G401 (cell line): Measurements from ENCODE around the gene PER2. TPM values are rescaled to one million over a fixed set of nuclear protein-coding genes. Genes with fewer than 3 reads are reported as not detected.
"Not testable (repeated sequence)": the region's sequence is repeated elsewhere in the genome, so short reads cannot be mapped to it uniquely, and the experiment has no call there.

ENCODE experiments used
- DNase-seq: peaks from one replicate; pipeline ENCODE4 v3.0.0-alpha.2; 2015; ENCODE audit warnings: low spot score
- in situ Hi-C: cut with HindIII; loops from 2 replicates; pipeline ENCODE4 v1.10.0; 2016; ENCODE audit warnings: low sequenced_read_pairs, mixed read lengths
- total RNA-seq: library from RNA; depleted of rRNA; stranded (reverse); fragments of >200 nt; shearing (Covaris generic); gene quantifications from 2 replicates; pipeline ENCODE4 v1.2.3, GENCODE V29; 2014; rRNA removed

The PER2 gene, protein sequence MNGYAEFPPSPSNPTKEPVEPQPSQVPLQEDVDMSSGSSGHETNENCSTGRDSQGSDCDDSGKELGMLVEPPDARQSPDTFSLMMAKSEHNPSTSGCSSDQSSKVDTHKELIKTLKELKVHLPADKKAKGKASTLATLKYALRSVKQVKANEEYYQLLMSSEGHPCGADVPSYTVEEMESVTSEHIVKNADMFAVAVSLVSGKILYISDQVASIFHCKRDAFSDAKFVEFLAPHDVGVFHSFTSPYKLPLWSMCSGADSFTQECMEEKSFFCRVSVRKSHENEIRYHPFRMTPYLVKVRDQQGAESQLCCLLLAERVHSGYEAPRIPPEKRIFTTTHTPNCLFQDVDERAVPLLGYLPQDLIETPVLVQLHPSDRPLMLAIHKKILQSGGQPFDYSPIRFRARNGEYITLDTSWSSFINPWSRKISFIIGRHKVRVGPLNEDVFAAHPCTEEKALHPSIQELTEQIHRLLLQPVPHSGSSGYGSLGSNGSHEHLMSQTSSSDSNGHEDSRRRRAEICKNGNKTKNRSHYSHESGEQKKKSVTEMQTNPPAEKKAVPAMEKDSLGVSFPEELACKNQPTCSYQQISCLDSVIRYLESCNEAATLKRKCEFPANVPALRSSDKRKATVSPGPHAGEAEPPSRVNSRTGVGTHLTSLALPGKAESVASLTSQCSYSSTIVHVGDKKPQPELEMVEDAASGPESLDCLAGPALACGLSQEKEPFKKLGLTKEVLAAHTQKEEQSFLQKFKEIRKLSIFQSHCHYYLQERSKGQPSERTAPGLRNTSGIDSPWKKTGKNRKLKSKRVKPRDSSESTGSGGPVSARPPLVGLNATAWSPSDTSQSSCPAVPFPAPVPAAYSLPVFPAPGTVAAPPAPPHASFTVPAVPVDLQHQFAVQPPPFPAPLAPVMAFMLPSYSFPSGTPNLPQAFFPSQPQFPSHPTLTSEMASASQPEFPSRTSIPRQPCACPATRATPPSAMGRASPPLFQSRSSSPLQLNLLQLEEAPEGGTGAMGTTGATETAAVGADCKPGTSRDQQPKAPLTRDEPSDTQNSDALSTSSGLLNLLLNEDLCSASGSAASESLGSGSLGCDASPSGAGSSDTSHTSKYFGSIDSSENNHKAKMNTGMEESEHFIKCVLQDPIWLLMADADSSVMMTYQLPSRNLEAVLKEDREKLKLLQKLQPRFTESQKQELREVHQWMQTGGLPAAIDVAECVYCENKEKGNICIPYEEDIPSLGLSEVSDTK (N-terminal part only)
- total RNA-seq: 0.86 and 4.3 TPM in 2 replicates

DNA sequence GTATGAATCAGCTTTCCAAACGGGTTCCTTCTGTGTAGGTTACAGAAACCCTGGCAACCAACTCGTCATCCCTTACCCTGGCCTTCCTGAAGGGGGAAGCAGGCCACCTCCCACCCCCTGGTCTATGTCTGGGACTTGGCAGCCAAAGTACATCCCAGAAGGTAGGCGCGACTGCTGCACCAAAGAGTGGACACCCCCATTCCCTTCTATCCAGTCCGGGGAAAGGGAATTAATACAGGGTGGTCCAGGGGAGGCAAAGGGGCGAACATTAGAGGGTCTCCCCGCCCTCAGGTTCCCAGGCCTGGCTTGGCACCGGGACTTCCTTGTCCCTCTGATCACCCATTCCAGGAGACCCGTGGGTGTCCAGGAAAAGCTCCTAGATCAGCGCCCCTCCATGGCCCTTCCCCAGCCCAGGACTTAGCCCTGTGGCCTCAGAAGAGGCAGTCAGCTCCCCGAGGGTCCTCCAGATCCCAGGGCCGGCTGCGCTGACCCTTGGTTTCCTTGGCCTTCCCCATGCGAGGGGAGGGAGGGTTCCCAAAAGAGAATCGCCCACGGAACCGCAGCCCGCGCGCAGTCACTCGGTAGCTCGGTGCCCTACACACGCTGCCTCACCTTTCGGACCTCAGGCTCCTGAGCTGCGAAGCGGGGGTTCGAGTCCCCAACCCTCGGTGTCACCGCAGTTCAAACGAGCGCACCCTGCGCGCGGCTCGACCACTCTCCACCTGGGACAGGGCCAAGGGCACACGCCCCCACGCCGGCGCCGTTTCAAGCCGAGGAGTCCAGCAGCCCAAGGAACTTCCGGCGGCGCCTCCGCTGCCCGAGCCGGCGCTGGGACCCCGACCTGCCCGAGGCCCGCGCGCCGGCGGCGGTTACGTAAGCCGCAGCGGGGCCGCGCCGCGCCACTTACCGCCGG lies at the start of gene PER2:
TSS of gene PER2 (minus strand) at position 874 of the 913 bp plus-strand sequence. CDS start 10,674 bp downstream, outside the sequence.
- in situ Hi-C loops: no loop called here
- DNase-seq: peak; percentile 65

DNA sequence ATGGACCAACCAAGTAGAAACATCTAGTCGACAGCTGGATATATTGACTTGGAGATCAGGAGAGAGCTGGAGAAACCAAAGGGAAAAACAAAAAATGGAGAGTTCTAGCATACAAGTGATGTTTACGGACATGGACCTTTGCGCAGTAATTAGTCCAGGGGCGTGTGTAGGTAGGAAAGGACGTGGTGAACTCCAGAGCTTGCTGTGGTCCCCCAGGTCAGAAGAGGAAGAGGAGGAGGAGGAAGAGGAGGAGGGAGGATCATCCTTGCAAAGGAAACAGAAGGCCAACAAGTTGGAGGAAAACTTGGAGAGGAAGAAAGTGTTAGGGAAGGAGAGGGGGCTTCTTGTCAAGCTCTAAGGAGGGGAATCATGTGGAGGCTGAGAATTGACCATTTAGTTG lies 49.4 kb upstream of the PER2 start:
- in situ Hi-C loops: no loop called here
- DNase-seq: no peak

DNA sequence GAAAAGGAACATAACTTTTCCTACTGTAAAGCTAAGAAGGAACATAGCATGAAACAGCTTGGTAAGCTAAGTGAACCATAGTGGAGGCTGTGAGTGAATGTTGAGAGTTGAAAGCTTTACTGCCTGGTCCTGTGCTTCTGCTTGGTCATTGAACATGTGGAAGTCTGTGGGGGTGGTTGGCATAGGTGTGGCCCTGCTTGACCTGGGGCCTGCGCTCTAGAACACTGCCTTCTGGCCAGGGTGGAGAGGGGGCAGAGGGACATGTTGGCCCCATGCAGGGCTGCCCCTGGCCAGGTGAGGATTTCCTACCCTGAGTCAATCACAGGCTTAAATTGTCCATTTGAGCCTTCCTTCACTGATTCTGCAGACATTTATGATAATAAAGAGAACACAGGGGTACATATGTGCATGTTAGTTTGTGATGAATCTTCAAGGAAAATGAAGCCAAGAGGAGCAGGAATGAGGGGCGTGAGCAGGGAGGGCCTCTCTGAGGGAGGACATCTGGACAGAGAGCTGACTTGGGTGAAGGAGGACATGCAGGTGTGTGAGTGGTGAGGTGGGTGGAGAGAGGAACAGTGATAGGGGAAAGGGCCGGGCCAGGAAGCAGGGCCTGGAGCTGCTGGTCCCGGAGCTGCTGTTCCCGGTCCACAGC lies 48.5 kb upstream of the PER2 start:
- DNase-seq: no peak
- in situ Hi-C loops: no loop called here

DNA sequence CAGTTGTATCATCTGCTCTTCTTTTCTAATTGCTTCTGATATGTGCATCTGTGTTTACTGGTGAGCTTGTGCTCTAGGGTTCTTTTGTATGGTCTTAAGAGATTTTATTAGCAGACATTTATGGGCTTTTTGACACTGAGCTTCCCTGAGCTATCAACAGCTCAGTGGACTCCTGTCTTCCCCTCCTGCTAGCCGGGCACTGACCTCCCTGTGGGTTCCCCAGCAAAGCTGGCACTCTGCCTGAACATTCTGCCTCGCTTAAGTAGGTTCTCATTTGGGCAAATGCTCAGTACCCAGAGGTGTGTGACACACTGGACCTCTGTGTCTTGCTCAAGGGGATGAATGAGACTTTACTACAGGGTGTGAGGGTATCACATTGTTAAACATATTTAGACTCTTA lies 47.7 kb upstream of the PER2 start:
- in situ Hi-C loops: no loop called here
- DNase-seq: peak; percentile 33

DNA sequence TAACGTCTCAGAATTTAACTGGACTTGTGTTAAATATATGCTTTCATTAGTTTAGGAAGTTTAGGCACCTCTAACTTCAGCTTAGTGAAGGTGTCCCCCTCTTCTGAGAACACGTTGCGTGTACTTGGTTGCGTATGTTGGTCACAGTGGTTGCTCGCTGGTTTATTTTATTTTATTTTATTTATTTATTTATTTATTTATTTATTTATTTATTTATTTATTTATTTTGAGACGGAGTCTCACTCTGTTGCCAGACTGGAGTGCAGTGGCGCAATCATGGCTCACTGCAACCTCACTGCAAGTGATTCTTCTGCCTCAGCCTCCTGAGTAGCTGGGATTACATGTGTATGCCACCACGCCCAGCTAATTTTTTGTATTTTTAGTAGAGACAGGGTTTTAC lies 47.2 kb upstream of the PER2 start:
- in situ Hi-C loops, DNase-seq: not testable (repeated sequence)

DNA sequence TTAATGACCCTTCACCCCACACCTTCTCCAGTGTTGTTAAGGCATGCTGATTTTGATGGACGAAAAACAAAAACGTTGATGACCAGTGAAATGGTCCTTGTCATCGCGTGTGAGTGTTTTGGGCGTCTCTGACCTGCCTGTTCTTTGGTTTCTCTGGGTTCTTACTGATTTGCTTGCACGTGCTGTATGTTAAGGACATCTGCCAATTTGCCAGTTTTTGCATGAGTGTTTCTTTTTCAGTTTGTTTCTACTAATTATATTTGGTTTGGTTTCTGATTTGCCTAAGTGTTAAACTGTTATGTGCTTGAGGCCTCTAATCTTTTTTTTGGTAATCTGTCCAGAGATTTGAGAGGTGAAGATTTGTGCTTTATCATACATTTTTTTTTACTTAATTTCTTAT lies 46.5 kb upstream of the PER2 start:
- in situ Hi-C loops: no loop called here
- no peak for DNase-seq

DNA sequence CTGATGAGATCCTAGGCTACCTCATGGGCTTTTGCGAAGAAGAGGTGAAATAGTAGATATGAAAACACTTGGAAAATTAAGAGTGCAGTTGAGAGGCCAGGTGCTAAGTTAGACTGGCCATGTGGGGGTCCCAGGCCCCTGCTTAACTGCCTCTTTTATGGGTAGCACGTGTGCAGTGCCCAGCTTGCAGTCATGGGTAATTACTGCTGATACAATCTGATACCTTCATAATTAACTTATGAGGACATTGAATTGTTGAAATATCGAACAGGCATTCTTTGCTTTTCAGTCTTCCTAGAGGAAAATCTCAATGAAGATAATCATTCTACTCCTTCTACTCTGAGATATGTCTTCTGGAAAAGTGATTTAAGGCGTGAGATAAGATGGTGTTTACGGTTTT lies 43.5 kb upstream of the PER2 start:
- in situ Hi-C loops: no loop called here
- DNase-seq: no peak

DNA sequence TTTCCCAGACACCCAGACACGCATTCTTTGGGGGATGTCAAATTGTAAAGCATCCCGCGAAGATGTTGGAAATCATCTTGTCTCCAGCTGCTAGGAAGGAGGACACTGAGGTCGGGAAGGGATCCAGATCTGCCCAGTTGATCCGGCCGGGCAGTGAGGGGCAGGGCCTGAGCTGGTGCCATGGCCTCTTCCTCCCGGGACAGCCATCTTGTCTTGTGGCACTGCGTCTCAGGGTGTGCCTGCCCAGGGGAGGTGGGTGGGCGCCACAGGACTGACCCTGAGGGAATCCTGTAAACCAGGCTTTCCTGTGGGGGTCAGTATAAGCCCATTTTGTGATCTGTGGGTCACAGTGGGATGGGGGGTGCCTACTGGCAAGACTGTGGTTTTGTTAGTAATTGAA lies 42.0 kb upstream of the PER2 start:
- no peak for DNase-seq

DNA sequence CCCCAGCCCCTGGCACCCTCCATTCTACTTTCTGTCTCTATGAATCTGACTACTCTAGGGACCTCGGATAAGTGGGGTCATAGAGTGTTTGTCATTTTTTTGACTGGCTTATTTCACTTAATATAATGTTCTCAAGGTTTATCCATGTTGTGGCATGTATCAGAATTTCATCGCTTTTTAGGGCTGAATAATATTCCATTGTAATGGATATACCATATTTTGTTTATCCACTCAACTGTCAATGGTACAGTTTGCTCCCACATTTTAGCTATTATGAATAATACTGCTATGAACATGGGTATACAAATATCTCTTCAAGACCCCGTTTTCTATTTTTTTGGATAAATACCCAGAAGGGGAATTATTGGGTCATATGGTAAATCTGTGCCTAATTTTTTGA lies 39.3 kb upstream of the PER2 start:
- in situ Hi-C loops: no loop called here

More for the DNA sequence above, 42.0 kb upstream of the PER2 start:
- in situ Hi-C loops: no loop called here

DNA sequence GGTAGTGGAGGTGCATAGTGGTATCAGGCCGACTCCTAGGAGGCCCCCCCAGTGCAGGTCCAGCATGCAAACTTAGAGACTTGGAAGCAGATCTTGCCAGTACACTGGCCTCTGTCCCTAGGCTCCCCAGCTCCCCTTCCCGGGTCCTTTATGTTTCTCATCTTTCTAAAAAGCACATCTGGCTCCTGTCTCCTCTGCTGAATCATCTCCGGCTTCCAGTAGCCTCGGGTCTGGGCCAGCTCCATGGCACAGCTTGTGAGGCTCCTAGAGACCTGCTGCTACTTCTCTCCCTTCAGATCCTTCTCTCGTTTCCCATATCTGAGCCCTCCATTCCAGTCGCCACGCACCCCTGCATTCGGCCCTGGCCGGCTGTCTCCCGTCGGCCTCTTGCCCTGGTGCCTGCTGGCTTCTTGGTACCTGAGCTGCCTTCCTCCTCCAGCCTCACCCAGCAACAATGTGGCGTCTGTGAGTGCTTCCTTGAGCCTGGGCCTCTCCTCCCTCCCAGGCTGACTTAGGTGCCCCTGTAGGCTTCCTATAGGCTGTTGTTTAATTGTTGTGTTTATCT lies 38.5 kb upstream of the PER2 start:
- DNase-seq: no peak
- in situ Hi-C loops: no loop called here

More for the DNA sequence above, 39.3 kb upstream of the PER2 start:
- DNase-seq: no peak

DNA sequence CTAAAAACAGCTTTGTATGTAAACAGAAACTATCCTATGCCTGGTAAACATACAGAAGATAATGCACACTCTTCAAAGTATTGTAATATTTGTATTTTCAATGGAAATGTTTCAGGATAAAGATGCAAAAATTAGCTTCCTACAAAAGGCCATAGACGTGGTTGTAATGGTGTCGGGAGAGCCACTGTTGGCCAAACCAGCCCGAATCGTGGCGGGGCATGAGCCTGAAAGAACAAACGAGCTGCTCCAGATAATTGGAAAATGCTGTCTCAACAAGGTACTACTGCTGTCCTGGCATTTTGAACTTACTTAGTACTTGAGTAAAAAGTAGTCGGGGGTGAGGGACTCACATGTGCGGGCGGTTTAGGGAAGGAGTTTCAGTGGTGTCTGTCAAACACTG lies 37.3 kb upstream of the PER2 start:
- in situ Hi-C loops: no loop called here

DNA sequence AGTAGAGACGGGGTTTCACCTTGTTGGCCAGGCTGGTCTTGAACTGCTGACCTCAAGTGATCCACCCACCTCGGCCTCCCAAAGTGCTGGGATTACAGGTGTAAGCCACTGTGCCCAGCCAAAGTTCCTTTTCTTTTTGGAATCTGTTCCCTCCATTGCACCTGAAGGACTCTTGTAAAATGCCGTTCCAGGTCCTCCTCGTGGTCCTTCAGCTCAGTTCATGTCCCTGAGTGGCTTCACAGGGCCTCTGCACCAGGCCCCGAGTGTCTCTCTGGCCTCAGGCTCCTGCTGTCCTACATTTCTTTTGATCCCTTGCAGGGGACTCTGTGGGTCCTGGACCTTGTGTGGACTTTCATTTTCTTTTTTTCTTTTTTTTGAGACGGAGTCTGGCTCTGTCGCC lies 35.8 kb upstream of the PER2 start:
- DNase-seq, in situ Hi-C loops: not testable (repeated sequence)

More for the DNA sequence above, 37.3 kb upstream of the PER2 start:
- DNase-seq: no peak

DNA sequence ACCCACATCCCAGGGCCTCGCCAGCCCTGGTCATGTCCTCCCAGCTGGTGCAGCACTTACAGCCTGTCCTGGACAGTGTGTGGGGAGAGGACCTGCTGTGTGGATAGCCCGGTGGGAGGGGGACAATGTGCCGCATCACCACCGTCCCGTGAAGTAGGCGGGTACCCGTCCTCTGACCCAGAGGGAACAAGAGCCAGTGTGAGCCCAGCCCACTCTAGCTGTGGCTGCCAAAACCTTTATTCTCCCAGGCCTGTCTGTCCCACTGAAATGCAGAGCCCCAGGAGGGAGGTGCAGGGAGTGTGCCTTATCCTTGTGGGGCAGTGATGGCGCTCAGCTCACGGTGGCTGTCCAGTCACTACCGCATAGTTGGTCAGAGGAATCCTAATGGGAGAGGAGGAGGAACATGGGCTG lies 33.6 kb upstream of the PER2 start:
- in situ Hi-C loops: no loop called here
- DNase-seq: no peak

DNA sequence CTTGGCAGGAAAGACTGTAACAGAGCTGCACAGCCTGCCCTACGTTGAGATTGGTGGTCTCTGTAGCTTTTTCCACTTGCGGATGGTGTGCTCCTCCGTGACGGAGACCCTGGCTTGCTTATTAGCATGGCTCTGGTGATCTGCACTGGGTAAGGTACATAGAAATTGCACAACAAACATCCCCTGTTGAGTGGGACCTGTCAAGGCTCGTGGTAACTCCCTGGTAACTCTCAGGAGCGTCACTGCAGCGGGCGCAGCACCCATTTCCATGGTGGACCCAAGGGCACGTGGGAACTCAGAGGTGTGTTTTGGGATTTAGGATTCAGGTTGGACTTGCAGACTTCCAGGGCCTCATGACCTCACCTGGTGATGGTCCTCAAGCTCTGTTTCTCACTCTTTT lies 33.1 kb upstream of the PER2 start:
- in situ Hi-C loops: no loop called here
- DNase-seq: no peak

DNA sequence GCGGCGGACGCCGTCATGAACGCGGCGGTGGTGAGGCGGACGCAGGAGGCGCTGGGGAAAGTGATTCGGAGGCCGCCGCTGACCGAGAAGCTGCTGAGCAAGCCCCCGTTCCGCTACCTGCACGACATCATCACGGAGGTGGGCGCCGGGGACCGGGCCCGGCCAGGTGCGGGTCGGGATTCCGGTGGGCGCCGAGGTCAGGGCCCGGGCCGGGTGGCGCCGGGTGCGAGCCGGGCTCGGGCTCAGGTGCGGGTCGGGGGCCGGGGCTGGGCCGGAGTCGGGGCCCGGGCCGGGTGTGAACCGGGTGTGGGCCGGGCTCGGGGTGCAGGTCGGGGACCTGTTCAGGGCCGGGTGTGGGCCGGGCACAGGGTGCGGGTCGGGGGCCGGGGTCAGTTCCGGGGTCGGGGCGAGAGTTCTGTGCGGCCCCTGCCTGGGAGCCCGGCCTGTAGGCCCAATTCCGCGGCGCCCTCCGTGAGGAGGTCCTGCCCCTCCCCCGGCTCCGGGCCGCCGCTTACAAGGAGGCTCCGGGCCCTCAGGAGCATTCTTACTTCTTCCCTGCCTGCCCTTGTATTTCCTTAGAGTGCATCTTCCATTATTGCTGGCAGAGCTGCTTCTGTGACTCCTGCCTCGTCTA lies 32.4 kb upstream of the PER2 start:
- DNase-seq: no peak
- in situ Hi-C loops: no loop called here

DNA sequence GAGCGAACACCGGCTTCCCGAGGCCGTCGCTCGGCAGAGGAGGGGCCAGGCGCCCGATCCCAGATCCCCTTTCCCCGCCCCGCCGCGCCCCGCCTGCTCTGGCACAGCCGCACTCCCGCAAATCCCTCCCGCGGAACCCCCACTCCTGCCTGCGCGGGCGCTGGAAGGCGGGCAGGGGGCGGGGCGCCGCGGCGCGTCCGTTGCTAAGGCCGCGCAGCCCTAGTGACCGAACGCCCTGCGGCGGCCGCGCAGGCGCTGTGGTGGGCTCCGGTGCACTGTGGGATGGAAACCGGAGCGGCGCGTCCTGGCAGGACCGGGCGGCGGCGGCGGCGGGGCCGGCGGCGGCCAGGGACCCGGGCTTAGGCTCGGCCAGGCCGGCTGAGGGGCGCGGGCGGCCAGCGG lies 31.8 kb upstream of the PER2 start, which contains the start of gene TRAF3IP1:
TSS of gene TRAF3IP1 (plus strand) at position 273 of the 402 bp plus-strand sequence. CDS start 145 bp downstream, outside the sequence.
- peak; percentile 91 for DNase-seq
- in situ Hi-C loops: no loop called here

DNA sequence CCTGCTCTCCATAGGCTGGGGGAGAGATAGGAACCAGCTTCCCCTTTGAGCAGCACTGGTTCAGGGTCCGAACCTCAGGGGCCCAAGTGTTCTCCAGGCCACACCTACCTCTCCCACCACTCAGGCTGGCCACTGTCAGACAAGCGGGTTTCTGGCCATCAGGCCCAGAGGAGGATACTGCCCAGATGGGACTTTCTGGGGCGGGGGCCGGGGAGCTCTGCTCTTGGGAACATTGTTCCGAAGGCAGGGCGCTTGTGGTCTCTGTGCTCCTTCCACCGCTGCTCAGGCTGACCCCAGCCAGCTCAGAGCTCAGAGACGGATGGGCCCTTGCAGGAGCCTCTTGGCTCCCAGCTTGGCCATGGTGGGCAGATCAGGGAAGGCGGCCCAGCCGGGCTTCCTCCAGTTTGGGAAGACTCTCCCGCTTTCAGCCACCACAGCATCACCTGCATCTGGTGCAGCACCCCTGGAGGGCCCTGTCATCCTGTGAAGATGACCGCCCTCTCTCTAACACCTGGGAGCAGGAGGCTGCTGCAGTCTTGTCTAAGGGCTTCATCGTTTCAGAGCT lies 26.7 kb upstream of the PER2 start:
- in situ Hi-C loops: no loop called here

More for the DNA sequence above, 26.7 kb upstream of the PER2 start:
- no peak for DNase-seq
